Psoas muscle (tissue), 8 donors: ENCODE results near the gene SPTBN5. TPM values are rescaled to one million over a fixed set of nuclear protein-coding genes. Genes with fewer than 3 reads are reported as not detected.

Experiments used
- ATAC-seq, 4 donors: fragments of 200-7000 bp; cut with Tn5 transposase; one replicate each; pipeline ENCODE4 v1.9.1; 2020; ENCODE audit warnings: moderate library complexity in 3 of 4, mild to moderate bottlenecking in 2 of 4
- DNase-seq, 2 donors: peaks; one replicate each; pipeline ENCODE4 v3.0.0-alpha.2; 2020
- H3K27ac ChIP-seq: fragments of 200-600 bp; one replicate; pipeline ENCODE4 v1.8.0; 2022
- H3K27me3 ChIP-seq, 3 donors: fragments of 200-600 bp in 1 of 3; one replicate each; pipeline versions ENCODE4 v1.6.1 to v1.8.0; 2013 to 2022; ENCODE audit warnings: low read length in 2 of 3, mild to moderate bottlenecking in 2 of 3, moderate library complexity in 1 of 3; ENCODE audit not compliant: insufficient read depth in 3 of 3
- H3K36me3 ChIP-seq, 2 donors: fragments of 200-600 bp in 1 of 2; one replicate each; pipeline versions ENCODE4 v1.6.1 to v1.8.0; 2013 to 2022; ENCODE audit warnings: low read depth in 1 of 2, mild to moderate bottlenecking in 1 of 2, moderate library complexity in 1 of 2; ENCODE audit not compliant: insufficient read depth in 1 of 2
- H3K4me1 ChIP-seq: fragments of 200-600 bp; one replicate; pipeline ENCODE4 v1.8.0; 2022
- H3K4me3 ChIP-seq: fragments of 200-600 bp; one replicate; pipeline ENCODE4 v1.8.0; 2022; ENCODE audit warnings: mild to moderate bottlenecking
- H3K9me3 ChIP-seq: fragments of 200-600 bp; one replicate; pipeline ENCODE4 v1.8.0; 2022
- WGBS, 3 donors: extraction: QIAGEN DNeasy Blood & Tissue Kit; methylation state at CpG; one replicate each; pipeline versions ENCODE4 v1.1.6 to v1.1.7; 2013; 5-methylcytosine and 5-hydroxymethylcytosine counted together
- intact Hi-C, 2 donors: fragments of 100-400 bp; cut with DNase I; formaldehyde crosslinking; loops; one replicate each; pipeline versions ENCODE4 v1.11.0 to v1.14.2; 2022
- polyA plus RNA-seq, 3 donors: library from polyadenylated mRNA; stranded (reverse); fragments of 200-250 nt; gene quantifications; one replicate each; pipeline ENCODE4 v1.2.3, GENCODE V29; 2013
- total RNA-seq, 4 donors: library from RNA; stranded (reverse); fragmentation: NEBNext Ultra II Directional in 2 of 4; extraction: Animal tissue kit (Norgen Biotek cat#: 25700) in 2 of 4; gene quantifications; one replicate each; pipeline versions ENCODE4 v1.2.1 to v1.2.4, GENCODE V29; 2021 to 2023
- TF ChIP-seq, protein P1 (sequence below): fragments of 200-600 bp; IDR thresholded peaks from one replicate; pipeline ENCODE4 v1.8.0; 2022; ENCODE audit warnings: antibody characterized with exemption
- donor health status: healthy with polysubstance abuse.
- donor health status: DM: no; HTN: no; CAD: no; lungs with moderate emphysema.
- donor health status: Bipolar disorder and iron deficiency.
- donor health status: healthy.
- donor health status: DM: yes; HTN: yes; CAD: no.
- donor health status: DM: no; HTN: no; CAD: no.
- donor health status: DM: no; HTN: no; CAD: no.
- donor health status: DM: yes; HTN: yes; CAD: no.

Gene SPTBN5
- total and polyA plus RNA-seq, 7 donors = 0.10 to 0.47 (median 0.22) TPM

DNA sequence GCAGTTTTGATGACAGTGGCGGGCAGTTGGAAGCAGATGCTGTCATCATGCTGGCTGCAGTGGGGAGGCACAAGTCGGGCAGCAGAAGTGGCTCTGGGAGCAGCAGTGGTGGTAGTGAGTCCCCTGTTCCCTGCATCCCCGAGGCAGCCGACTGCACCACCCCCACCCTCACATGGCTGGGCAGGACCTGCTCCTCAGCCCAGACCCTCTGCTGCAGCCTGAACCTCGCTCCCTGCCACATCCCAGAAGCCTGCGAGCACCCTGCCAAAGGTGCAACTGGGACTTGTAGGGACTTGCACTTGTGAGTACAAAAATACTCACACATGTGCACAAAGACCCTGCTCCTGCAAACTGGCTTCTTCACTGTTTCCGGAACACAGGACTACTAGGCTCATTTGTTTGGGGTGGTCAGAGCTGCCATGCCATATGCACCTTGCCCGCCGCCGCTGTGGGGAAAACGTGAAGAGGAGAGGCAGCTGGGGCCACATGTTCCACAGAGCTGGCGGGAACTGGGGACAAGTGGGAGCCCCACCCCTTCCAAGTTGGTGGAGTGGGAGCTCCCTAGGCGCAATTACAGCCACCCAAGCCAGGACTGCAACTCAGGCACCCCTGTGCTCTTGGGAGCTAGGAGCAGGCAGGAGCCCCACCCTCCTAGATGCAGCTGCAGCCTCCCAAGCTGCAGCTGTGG lies 63.8 kb downstream of the SPTBN5 start:
- no peaks in the 10 kb centered on the region for H3K9me3 ChIP-seq
- TF ChIP-seq, protein P1, sequence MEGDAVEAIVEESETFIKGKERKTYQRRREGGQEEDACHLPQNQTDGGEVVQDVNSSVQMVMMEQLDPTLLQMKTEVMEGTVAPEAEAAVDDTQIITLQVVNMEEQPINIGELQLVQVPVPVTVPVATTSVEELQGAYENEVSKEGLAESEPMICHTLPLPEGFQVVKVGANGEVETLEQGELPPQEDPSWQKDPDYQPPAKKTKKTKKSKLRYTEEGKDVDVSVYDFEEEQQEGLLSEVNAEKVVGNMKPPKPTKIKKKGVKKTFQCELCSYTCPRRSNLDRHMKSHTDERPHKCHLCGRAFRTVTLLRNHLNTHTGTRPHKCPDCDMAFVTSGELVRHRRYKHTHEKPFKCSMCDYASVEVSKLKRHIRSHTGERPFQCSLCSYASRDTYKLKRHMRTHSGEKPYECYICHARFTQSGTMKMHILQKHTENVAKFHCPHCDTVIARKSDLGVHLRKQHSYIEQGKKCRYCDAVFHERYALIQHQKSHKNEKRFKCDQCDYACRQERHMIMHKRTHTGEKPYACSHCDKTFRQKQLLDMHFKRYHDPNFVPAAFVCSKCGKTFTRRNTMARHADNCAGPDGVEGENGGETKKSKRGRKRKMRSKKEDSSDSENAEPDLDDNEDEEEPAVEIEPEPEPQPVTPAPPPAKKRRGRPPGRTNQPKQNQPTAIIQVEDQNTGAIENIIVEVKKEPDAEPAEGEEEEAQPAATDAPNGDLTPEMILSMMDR = no peak
- peaks cover 0 to 26% of the 10 kb centered on the region in 2 donors for H3K36me3 ChIP-seq
- H3K27me3 ChIP-seq = no peaks in the 10 kb centered on the region
- H3K4me3 ChIP-seq = no peak overlapping the region
- no peak for ATAC-seq
- peaks cover 21% of the 10 kb centered on the region for H3K4me1 ChIP-seq
- DNase-seq = no peak
- intact Hi-C loops = loop anchor here in 1 of 2 donors (5.0 kb wide), 1 partner anchor 137 kb away; no protein-coding TSS in a partner anchor
- 84 to 92% (median 87%) methylated on average over 13 of the region's 13 CpGs for WGBS, 3 donors
- H3K27ac ChIP-seq = no peak overlapping the region

DNA sequence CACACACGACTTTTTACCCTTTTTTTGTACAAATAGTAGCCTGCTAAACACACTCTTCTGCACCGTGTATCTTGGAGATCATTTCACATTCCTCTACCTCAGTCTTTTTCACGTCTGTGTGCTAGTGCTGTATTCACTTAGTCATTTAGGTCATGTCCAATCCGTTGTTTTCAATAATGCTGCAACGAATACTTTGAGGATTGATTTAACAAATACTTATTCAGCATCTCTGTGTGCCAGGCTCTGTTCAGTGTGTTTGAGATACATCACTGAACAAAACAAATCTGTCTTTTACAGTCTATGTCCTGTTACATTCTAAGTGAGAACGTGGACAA lies 65.1 kb downstream of the SPTBN5 start:
- Histone ChIP-seq H3K9me3 (no peaks in the 10 kb centered on the region), H3K4me3 (peak overlapping the region; percentile 93), H3K27ac (peak overlapping the region; percentile 86), H3K4me1 (peaks cover 21% of the 10 kb centered on the region), H3K36me3 (peaks cover 0 to 34% of the 10 kb centered on the region in 2 donors), H3K27me3 (no peaks in the 10 kb centered on the region)
- no peak for ATAC-seq
- intact Hi-C loops = loop anchor here in 1 of 2 donors (5.0 kb wide), 1 partner anchor 139 kb away; no protein-coding TSS in a partner anchor
- WGBS, 3 donors = 8 to 17% (median 12%) methylated on average over 6 of the region's 6 CpGs
- no peak for DNase-seq
- TF ChIP-seq, protein P1 = no peak

DNA sequence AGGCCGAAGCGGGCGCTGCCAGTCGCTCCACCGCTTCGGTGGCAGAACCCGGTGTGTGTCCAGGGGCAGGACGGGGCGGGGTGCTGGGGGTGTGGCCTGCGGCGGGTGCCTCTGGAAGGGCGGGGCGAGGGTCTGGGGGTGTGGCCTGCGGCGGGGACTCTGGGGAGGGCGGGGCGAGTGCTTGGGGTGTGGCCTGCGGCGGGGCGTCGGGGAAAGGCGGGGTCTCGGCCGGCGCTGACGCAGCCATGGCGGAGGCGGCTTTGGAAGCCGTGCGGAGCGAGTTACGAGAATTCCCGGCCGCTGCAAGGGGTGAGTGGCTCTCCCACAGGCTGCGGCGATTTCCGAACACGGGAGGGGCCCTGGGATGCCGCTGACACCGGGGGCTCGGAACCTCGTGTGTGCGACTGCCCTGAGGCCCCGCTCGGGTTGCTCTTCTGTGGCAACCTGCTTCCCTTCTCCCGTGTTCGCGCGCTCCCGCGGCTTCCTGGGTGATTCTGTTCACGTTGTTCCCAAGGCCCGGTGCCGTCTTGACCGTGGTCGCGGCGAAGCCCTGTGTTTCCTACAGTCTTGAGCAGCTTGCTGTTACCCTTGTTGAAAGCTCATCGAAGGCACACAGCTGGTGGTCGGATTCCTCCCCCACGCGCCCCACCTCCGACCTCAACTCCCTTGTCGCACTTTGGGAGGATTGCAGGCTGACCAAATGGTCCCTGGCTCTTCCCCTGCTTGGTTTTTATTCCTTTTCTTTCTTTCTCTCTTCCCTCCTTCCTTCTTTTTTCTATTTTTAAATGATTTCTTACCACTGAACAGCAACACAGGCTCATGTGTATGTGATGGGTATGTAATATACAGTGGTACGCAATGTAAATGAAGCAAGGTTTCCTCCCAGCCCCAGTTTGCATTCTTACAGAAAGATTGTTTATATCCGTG lies 65.7 kb downstream of the SPTBN5 start, which contains the start of gene JMJD7:
JMJD7 (plus strand) TSS at position 213 of the 927 bp plus-strand sequence; CDS start at position 246, 33 bp downstream.
- peak; percentile 96 to 97 (median 96) for ATAC-seq
- DNase-seq = peak; percentile 96 to 98
- H3K27me3 ChIP-seq = no peaks in the 10 kb centered on the region
- peak within 1 kb of the TSS; percentile 86 for H3K27ac ChIP-seq
- TF ChIP-seq, protein P1 = no peak
- H3K4me1 ChIP-seq = peaks cover 21% of the 10 kb centered on the region
- WGBS, 3 donors = 1% methylated on average over 53 to 66 of the region's 66 CpGs
- H3K9me3 ChIP-seq = no peaks in the 10 kb centered on the region
- H3K36me3 ChIP-seq = peaks cover 0 to 40% of the 10 kb centered on the region in 2 donors
- H3K4me3 ChIP-seq = peak within 1 kb of the TSS; percentile 93
- intact Hi-C loops = loop anchor here in 1 of 2 donors (5.0 kb wide), 1 partner anchor 139 kb away; no protein-coding TSS in a partner anchor

DNA sequence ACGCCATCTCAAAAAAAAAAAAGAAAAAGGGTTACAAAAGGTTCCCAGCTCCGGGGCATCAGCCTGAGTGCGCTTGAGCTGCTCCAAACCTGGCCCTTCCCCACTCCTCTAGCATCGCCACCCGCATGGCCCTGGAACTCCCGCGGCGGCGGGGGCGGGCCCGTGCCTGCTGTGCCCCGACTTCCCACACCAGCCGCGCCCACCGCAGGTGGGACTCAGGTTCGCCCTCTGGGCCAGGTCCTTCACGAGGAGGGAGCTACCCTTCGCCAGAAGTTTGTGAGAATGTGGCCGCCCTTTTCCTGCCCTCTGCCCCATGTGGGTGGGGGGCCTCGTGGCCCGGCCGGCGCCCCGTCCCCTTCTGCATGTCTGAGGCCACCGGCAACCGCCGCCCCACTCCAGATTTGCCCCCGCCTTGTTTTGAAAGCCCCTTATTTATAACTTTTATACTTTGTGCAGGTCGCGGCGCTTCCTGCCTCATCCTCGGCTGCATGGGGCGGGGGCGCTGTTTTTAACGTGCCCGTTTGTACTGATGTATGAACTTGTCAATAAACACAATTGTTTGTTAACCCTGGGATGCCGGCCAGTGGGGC lies 66.5 kb downstream of the SPTBN5 start:
- Histone ChIP-seq H3K4me3 (peak overlapping the region; percentile 93), H3K4me1 (peaks cover 16% of the 10 kb centered on the region), H3K9me3 (no peaks in the 10 kb centered on the region), H3K36me3 (peaks cover 0 to 48% of the 10 kb centered on the region in 2 donors), H3K27me3 (no peaks in the 10 kb centered on the region), H3K27ac (no peak overlapping the region)
- peak; percentile 8 to 25 (median 18) for ATAC-seq
- WGBS, 3 donors = 5 to 6% (median 6%) methylated on average over 33 to 37 of the region's 37 CpGs
- TF ChIP-seq, protein P1 = no peak
- intact Hi-C loops = loop anchor here in 1 of 2 donors (5.0 kb wide), 1 partner anchor 140 kb away; no protein-coding TSS in a partner anchor
- DNase-seq = no peak
